ENCODE data around the gene NDUFS6.

NDUFS6 gene

DNA sequence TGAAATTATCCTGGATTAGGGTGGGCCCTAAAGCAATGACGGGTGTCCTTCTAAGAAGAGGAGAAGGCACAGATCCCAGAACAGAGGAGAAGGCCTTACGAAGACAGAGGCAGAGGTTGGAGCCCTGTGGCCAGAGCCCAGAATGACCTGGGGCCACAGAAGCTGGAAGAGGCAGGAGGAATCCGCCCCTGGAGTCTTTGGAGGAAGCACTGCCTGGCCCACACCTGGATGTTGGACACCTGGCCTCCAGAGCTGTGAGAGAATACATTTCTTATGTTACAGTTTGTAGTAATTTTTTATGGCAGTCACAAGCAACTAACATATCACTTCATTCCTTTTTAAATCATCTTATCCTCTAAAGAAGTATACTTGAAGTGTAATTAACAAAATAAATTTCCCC, 10.0 kb upstream of the NDUFS6 start:
- Histone ChIP-seq H3K4me2 (ENCODE audit: low read length) (peak overlapping the region; percentile 78; the same call in 1 of the 2 replicates), H3K79me2 (ENCODE audit: control insufficient read depth, low read length) (peaks cover 15% of the 10 kb centered on the region), H3K9me3 (ENCODE audit: control insufficient read depth, insufficient read depth, low read length) (no peaks in the 10 kb centered on the region), H3F3A (ENCODE audit: control insufficient read depth, insufficient read depth) (peaks cover 35% of the 10 kb centered on the region), H3K9me2 (replicated peaks; ENCODE audit: control insufficient read depth, low read length) (no peaks in the 10 kb centered on the region), H3K4me3 (ENCODE audit: low read length) (no peak overlapping the region), H3K36me3 (ENCODE audit: control insufficient read depth, low read length) (peaks cover 31% of the 10 kb centered on the region), H3K4me1 (ENCODE audit: control insufficient read depth, low read length) (peaks cover 74% of the 10 kb centered on the region), H3K27ac (ENCODE audit: low read depth, low read length) (peak overlapping the region; percentile 87), H3K27me3 (ENCODE audit: control insufficient read depth, low read length) (no peaks in the 10 kb centered on the region), H4K20me1 (ENCODE audit: control insufficient read depth, insufficient read depth, low read depth, low read length) (no peaks in the 10 kb centered on the region)
- TF ChIP-seq, protein P1, sequence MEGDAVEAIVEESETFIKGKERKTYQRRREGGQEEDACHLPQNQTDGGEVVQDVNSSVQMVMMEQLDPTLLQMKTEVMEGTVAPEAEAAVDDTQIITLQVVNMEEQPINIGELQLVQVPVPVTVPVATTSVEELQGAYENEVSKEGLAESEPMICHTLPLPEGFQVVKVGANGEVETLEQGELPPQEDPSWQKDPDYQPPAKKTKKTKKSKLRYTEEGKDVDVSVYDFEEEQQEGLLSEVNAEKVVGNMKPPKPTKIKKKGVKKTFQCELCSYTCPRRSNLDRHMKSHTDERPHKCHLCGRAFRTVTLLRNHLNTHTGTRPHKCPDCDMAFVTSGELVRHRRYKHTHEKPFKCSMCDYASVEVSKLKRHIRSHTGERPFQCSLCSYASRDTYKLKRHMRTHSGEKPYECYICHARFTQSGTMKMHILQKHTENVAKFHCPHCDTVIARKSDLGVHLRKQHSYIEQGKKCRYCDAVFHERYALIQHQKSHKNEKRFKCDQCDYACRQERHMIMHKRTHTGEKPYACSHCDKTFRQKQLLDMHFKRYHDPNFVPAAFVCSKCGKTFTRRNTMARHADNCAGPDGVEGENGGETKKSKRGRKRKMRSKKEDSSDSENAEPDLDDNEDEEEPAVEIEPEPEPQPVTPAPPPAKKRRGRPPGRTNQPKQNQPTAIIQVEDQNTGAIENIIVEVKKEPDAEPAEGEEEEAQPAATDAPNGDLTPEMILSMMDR (IDR thresholded peaks at IDR 0.05; ENCODE audit: low read depth, low read length, poor library complexity, severe bottlenecking), result no peak
- TF ChIP-seq EZH2phosphoT487 (IDR thresholded peaks at IDR 0.05; ENCODE audit: borderline replicate concordance, low read length), result no peak

DNA sequence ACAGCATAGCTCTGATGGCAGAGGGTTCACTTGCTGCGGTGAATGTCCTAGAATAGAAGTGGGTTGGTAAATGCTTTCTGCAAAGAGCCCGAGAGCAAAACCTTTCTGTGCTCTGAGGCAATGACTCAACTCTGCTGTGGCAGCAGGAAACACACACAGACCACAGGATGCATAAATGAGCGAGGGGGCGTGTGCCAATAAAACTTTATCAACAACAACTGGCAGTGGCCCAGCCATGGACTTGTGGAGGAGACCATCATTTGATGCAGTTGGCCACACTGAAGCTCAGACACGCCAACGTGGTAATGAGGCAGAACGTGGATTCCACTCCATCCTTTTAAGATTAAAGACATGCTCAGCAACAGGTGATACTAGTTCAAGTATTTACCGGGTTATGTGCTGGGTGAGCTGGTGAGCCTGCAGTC, 8.4 kb upstream of the NDUFS6 start:
- Histone ChIP-seq H3K27ac (ENCODE audit: low read depth, low read length) (peak overlapping the region; percentile 87), H3K4me1 (ENCODE audit: control insufficient read depth, low read length) (peaks cover 89% of the 10 kb centered on the region), H3F3A (ENCODE audit: control insufficient read depth, insufficient read depth) (peaks cover 35% of the 10 kb centered on the region), H3K4me2 (ENCODE audit: low read length) (peak overlapping the region; percentile 78), H3K9me2 (replicated peaks; ENCODE audit: control insufficient read depth, low read length) (no peaks in the 10 kb centered on the region), H3K79me2 (ENCODE audit: control insufficient read depth, low read length) (peaks cover 32% of the 10 kb centered on the region), H3K4me3 (ENCODE audit: low read length) (peak overlapping the region; percentile 67), H4K20me1 (ENCODE audit: control insufficient read depth, insufficient read depth, low read depth, low read length) (no peaks in the 10 kb centered on the region; the same call in 1 of the 2 replicates), H3K9me3 (ENCODE audit: control insufficient read depth, insufficient read depth, low read length) (no peaks in the 10 kb centered on the region), H3K27me3 (ENCODE audit: control insufficient read depth, low read length) (no peaks in the 10 kb centered on the region), H3K36me3 (ENCODE audit: control insufficient read depth, low read length) (peaks cover 48% of the 10 kb centered on the region)
- TF ChIP-seq, protein P1 (IDR thresholded peaks at IDR 0.05; ENCODE audit: low read depth, low read length, poor library complexity, severe bottlenecking), result no peak
- TF ChIP-seq EZH2phosphoT487 (IDR thresholded peaks at IDR 0.05; ENCODE audit: borderline replicate concordance, low read length), result no peak

DNA sequence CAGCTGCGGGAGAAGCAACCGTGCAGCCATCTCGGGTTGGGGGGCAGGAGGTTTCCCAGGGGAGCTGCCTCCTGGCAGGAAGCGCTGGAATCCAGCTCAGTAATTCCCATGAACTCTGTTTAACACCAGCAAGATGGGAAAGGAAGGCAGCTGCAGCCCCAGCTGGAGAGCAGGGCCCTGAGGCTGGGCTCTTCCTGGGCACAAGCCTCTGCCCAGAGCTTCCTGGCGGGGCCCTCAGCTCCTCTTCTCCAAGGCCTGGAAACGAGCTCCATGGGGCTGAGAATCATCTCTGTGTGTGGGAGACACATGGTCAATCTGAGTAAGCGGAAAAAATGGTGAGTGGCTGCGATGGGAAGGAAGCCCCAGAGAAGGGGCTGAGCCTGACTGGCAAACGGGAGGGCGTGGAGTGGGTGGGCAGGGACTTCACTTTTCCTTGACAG, 7.9 kb upstream of the NDUFS6 start:
- no peaks in the 10 kb centered on the region for H3K9me3 ChIP-seq (ENCODE audit: control insufficient read depth, insufficient read depth, low read length)
- H4K20me1 ChIP-seq (ENCODE audit: control insufficient read depth, insufficient read depth, low read depth, low read length), result no peaks in the 10 kb centered on the region; the same call in 1 of the 2 replicates
- peaks cover 52% of the 10 kb centered on the region for H3K36me3 ChIP-seq (ENCODE audit: control insufficient read depth, low read length)
- no peaks in the 10 kb centered on the region for H3K9me2 ChIP-seq (replicated peaks; ENCODE audit: control insufficient read depth, low read length)
- H3K79me2 ChIP-seq (ENCODE audit: control insufficient read depth, low read length), result peaks cover 37% of the 10 kb centered on the region
- peaks cover 34% of the 10 kb centered on the region for H3F3A ChIP-seq (ENCODE audit: control insufficient read depth, insufficient read depth)
- TF ChIP-seq, protein P1 (IDR thresholded peaks at IDR 0.05; ENCODE audit: low read depth, low read length, poor library complexity, severe bottlenecking), result no peak
- no peak for TF ChIP-seq EZH2phosphoT487 (IDR thresholded peaks at IDR 0.05; ENCODE audit: borderline replicate concordance, low read length)
- peak overlapping the region; percentile 87 for H3K27ac ChIP-seq (ENCODE audit: low read depth, low read length)
- H3K4me2 ChIP-seq (ENCODE audit: low read length), result peak overlapping the region; percentile 78
- H3K27me3 ChIP-seq (ENCODE audit: control insufficient read depth, low read length), result no peaks in the 10 kb centered on the region
- peaks cover 94% of the 10 kb centered on the region for H3K4me1 ChIP-seq (ENCODE audit: control insufficient read depth, low read length)
- peak overlapping the region; percentile 67 for H3K4me3 ChIP-seq (ENCODE audit: low read length)

Data from DOHH2 (cell line).